NCI-H2171 (cell line): ENCODE data around the gene KBTBD13.

Experiments used
- DNase-seq: peaks from one replicate; lab custom pipeline; 2025; lab: John Stamatoyannopoulos, UW

Gene KBTBD13

GRCh38 chr15:65051266-65051665 lies 25.3 kb upstream of the KBTBD13 start:
- no peak for DNase-seq

- no peak for DNase-seq
Measured at GRCh38 chr15:65052956-65053355, 23.6 kb upstream of the KBTBD13 start.

- peak; percentile 21 for DNase-seq
Measured at GRCh38 chr15:65054333-65055200, 22.0 kb upstream of the KBTBD13 start.

- no peak for DNase-seq
Measured at GRCh38 chr15:65055201-65055870, 21.2 kb upstream of the KBTBD13 start.

GRCh38 chr15:65056106-65056505 lies 20.4 kb upstream of the KBTBD13 start:
- DNase-seq = no peak

GRCh38 chr15:65056868-65057548 lies 19.5 kb upstream of the KBTBD13 start:
- no peak for DNase-seq

- DNase-seq = no peak
Measured at GRCh38 chr15:65057549-65057940, 19.0 kb upstream of the KBTBD13 start.

- DNase-seq = no peak
Measured at GRCh38 chr15:65058394-65059368, 17.9 kb upstream of the KBTBD13 start.

GRCh38 chr15:65059369-65059750 lies 17.2 kb upstream of the KBTBD13 start:
- no peak for DNase-seq

- DNase-seq = no peak
Measured at GRCh38 chr15:65059931-65060596, 16.5 kb upstream of the KBTBD13 start.

GRCh38 chr15:65060641-65061397 lies 15.7 kb upstream of the KBTBD13 start:
- no peak for DNase-seq

GRCh38 chr15:65062061-65062460 lies 14.5 kb upstream of the KBTBD13 start:
- DNase-seq = no peak

GRCh38 chr15:65062726-65063125 lies 13.8 kb upstream of the KBTBD13 start:
- no peak for DNase-seq

- no peak for DNase-seq
Measured at GRCh38 chr15:65066001-65066634, 10.4 kb upstream of the KBTBD13 start.

- DNase-seq = no peak
Measured at GRCh38 chr15:65066635-65067316, 9.8 kb upstream of the KBTBD13 start.

- no peak for DNase-seq
Measured at GRCh38 chr15:65067317-65067644, 9.3 kb upstream of the KBTBD13 start.

- DNase-seq = no peak
Measured at GRCh38 chr15:65067645-65068402, 8.7 kb upstream of the KBTBD13 start, which contains the start of gene RASL12. TSS of gene RASL12 (minus strand) at chr15:65067991. CDS start at chr15:65067835, 156 bp downstream.

GRCh38 chr15:65068403-65068788 lies 8.2 kb upstream of the KBTBD13 start:
- no peak for DNase-seq

GRCh38 chr15:65069179-65069578 lies 7.4 kb upstream of the KBTBD13 start:
- no peak for DNase-seq
